ENCODE results near the gene ACADVL. TPM values are rescaled to one million over a fixed set of nuclear protein-coding genes. Genes with fewer than 3 reads are reported as not detected.
A peak's percentile ranks its signal among the peaks of the same experiment; 100 is the strongest.

ACADVL gene
- total and polyA plus RNA-seq, 9 donors, result 251 to 312 (median 282) TPM

DNA sequence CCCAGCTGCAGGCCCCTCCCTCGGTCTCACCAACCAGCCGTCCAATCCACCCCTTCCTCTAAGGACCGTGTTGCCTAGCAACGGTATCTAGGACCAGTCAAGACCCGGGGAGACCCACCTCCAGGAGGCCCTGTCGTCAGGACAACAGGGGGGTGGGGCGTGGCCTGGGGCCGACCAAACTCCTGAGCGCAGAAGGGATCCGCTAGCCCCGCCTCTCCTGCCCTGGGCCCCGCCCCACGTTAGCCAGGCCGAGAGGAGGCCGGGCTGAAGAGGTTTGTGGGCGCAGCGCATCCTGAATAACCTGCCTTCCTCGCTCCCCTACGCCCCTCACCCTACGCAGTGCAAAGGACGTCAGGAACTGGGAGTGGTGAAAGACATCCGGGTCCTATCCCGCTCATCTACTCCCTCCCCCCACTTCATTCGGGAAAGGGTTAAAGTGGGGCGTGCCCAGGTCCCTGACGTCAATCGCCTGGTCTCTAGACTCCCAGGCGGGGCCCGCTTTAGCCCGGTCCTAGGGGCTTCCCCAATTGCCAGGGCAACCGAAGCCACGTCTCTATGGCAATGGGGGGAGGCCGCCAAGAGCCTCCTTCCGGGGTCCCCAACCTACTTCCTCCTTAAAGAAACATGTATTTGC lies 14.8 kb upstream of the ACADVL start:
- H3K9me3 ChIP-seq (replicated peaks; ENCODE audit: control insufficient read depth, low read depth, low read length), result no peaks in the 10 kb centered on the region
- H3K4me1 ChIP-seq (ENCODE audit: control insufficient read depth, insufficient read depth, low read length), result peaks cover 41% of the 10 kb centered on the region
- H3K36me3 ChIP-seq (ENCODE audit: control insufficient read depth, insufficient read depth, low read length), result peaks cover 18% of the 10 kb centered on the region
- WGBS (ENCODE audit: insufficient coverage), result under 1% methylated on average over 28 of the region's 34 CpGs
- peak overlapping the region; percentile 60 for H3K4me3 ChIP-seq (ENCODE audit: low read length)
- DNase-seq, result peak; percentile 96
- no peaks in the 10 kb centered on the region for H3K27me3 ChIP-seq (ENCODE audit: control insufficient read depth, insufficient read depth, low read length)
- H3K27ac ChIP-seq (ENCODE audit: low read length), result peak overlapping the region; percentile 89

DNA sequence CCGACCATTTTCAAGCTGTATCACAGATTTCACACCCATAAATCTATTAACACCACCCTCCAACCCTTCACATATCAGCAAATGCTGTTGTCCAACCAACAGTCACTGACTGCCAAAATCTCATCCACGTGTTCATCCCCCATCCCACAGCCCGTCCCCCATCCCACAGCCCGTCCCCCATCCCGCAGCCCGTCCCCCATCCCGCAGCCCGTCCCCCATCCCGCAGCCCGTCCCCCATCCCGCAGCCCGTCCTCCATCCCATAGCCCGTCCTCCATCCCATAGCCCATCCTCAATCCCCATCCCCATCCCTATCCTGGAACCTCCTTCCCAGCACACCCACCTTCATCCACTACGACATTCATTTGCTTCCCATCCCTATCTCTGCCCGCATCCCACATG lies 14.2 kb upstream of the ACADVL start:
- H3K27me3 ChIP-seq (ENCODE audit: control insufficient read depth, insufficient read depth, low read length), result no peaks in the 10 kb centered on the region
- peaks cover 18% of the 10 kb centered on the region for H3K36me3 ChIP-seq (ENCODE audit: control insufficient read depth, insufficient read depth, low read length)
- peak overlapping the region; percentile 60 for H3K4me3 ChIP-seq (ENCODE audit: low read length)
- DNase-seq, result no peak
- peak overlapping the region; percentile 89 for H3K27ac ChIP-seq (ENCODE audit: low read length)
- peaks cover 41% of the 10 kb centered on the region for H3K4me1 ChIP-seq (ENCODE audit: control insufficient read depth, insufficient read depth, low read length)
- H3K9me3 ChIP-seq (replicated peaks; ENCODE audit: control insufficient read depth, low read depth, low read length), result no peaks in the 10 kb centered on the region
- WGBS (ENCODE audit: insufficient coverage), result 18% methylated on average over 15 of the region's 15 CpGs

DNA sequence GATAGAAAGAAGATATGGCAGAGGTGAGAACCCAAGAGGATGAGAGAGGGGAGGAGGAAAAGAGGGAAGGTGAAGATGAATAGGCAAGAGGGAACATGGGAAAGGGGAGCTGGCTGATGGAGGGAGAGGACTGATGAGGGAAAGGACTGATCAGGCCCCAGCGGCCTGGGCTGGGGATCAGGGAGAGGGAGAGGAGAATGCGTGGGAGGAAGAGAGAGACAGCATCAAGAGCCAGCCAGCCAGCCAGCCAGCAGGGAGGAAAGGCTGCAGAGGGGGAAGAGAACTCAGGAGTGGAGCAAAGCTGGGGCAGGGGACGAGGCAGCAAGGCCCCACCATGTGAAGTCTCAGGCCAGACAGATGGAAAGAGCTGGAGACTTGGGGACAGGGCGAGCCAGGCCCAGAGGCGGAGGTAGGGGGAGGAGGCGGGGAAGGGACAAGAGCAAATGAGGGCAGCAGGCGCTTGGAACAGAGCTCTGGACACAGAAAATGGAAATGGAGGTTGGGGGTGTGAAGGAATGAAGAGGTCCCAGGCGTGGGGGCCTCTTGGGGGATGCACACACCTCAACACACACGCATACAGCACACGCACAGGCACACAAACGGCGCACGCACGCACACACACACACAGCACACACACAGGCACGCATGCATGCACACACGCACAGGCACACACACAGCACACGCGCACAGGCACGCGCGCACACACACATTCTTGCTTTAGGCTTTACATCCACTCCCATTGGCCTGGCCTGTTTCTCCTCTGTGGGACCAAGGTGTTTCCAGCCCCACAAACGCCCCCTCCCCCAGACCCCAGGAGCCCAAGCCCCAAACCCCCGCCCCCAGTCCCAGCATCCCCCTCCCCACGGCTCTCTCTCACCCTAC lies 12.4 kb upstream of the ACADVL start:
- peak; percentile 82 for DNase-seq
- Histone ChIP-seq H3K27ac (ENCODE audit: low read length) (peak overlapping the region; percentile 76), H3K4me1 (ENCODE audit: control insufficient read depth, insufficient read depth, low read length) (peaks cover 46% of the 10 kb centered on the region), H3K27me3 (ENCODE audit: control insufficient read depth, insufficient read depth, low read length) (peaks cover 5% of the 10 kb centered on the region), H3K9me3 (replicated peaks; ENCODE audit: control insufficient read depth, low read depth, low read length) (no peaks in the 10 kb centered on the region), H3K4me3 (ENCODE audit: low read length) (no peak overlapping the region), H3K36me3 (ENCODE audit: control insufficient read depth, insufficient read depth, low read length) (peaks cover 14% of the 10 kb centered on the region)
- WGBS (ENCODE audit: insufficient coverage), result 41% methylated on average over 15 of the region's 24 CpGs

DNA sequence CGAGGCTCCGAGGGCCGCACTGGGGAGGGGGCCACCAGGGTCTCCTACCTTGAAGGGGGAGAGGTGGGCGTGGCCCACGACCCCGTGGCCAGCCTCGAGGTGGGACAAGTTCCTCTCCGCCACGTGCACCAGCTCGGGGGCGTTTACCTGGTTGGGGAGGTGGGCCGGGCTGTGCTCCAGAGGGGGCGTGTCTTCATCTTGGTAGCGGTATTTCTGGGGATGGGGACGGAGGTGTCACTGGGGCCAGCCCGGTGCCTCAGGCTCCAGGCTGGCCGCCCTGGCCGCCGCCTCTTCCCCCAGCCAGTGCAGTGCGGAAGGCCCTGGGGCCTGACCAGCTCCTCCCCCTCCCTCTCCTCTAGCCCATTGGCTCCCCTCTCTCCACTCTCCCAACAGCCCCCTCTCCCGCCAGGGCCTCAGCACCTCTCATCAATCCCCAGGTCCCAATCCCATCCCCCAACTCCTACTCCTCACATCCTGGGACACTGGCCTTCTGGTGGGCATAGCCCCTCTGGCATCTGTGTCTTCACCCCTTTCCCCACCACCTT lies 11.6 kb upstream of the ACADVL start:
- 34% methylated on average over 11 of the region's 21 CpGs for WGBS (ENCODE audit: insufficient coverage)

DNA sequence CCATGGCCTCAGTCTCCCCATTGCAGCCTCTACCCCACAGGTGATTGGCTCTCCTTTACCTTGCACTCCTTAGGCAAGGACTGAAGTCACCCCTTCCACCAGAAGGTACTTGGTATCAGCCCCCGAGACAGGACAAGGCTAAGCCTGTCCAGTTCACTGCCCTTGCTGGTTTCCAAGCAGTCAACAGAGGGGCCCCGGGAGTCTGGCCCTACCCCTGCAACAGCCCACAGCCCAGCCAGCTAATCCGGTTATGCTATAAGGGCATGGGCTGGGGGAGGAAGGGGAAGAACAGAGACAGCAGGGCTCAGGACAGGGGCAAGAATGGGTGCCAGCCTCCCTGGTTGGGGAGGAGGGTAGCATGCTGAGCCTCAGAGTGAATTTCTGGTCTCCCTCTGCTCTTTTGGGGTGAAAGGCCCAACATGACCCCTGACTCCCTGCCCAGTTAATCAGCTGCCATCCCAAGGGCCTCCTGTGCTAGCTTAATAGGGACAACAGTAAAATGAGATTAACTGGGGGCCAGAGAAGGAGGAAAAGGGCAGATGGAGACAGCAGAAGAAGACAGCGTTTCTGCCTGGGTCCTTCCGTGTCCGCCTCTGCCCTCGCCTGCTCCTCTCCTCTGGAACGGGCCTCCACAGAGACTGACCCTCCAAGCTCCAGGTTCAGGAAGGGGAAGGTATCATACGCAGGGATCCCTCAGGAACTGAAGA lies 10.8 kb upstream of the ACADVL start:
- Histone ChIP-seq H3K27me3 (ENCODE audit: control insufficient read depth, insufficient read depth, low read length) (peaks cover 7% of the 10 kb centered on the region), H3K9me3 (replicated peaks; ENCODE audit: control insufficient read depth, low read depth, low read length) (no peaks in the 10 kb centered on the region), H3K4me3 (ENCODE audit: low read length) (no peak overlapping the region), H3K4me1 (ENCODE audit: control insufficient read depth, insufficient read depth, low read length) (peaks cover 53% of the 10 kb centered on the region), H3K36me3 (ENCODE audit: control insufficient read depth, insufficient read depth, low read length) (no peaks in the 10 kb centered on the region), H3K27ac (ENCODE audit: low read length) (no peak overlapping the region)
- 64% methylated on average over 6 of the region's 9 CpGs for WGBS (ENCODE audit: insufficient coverage)
- DNase-seq, result no peak

More for the DNA sequence above, 11.6 kb upstream of the ACADVL start:
- Histone ChIP-seq H3K4me1 (ENCODE audit: control insufficient read depth, insufficient read depth, low read length) (peaks cover 46% of the 10 kb centered on the region), H3K9me3 (replicated peaks; ENCODE audit: control insufficient read depth, low read depth, low read length) (no peaks in the 10 kb centered on the region), H3K27me3 (ENCODE audit: control insufficient read depth, insufficient read depth, low read length) (peaks cover 7% of the 10 kb centered on the region), H3K36me3 (ENCODE audit: control insufficient read depth, insufficient read depth, low read length) (peaks cover 7% of the 10 kb centered on the region), H3K4me3 (ENCODE audit: low read length) (no peak overlapping the region), H3K27ac (ENCODE audit: low read length) (peak overlapping the region; percentile 76)
- no peak for DNase-seq

DNA sequence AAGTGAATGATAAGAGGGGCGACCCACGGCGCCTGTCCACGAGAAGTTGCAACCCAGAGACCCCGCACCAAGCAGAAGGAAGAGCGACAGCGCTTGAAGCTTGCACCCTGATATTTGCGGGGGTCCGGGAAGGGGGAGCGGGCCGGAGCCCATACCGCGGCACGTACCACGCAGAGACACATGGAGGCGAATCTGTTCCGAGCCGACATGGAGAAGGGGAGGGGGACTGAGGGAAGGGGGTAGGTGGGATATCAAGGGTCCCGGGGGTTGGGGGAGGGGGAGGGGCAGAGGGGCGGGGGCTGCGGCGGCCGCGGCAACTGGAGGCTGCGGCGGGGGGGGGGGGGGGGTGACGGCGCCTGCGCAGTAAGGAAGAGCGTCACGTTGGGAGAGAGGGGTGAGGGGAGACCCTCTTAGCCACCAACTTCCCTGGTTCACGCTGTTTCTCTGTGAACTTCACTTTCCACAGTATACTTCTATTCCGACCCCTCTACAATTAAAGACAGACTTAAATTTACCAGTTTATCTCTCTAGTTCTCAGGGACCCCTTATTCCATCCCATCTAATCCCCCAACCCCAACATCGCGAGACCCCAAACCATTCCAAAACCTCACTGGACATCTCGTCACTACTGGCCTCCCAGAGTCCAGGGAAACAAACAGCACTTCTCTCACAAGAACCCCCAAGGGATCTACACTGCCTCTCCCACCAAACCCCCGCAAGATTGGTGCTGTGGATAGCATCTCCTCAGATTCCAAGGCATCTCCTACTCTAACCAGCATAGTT lies 8.1 kb upstream of the ACADVL start:
- Histone ChIP-seq H3K27me3 (ENCODE audit: control insufficient read depth, insufficient read depth, low read length) (peaks cover 7% of the 10 kb centered on the region), H3K36me3 (ENCODE audit: control insufficient read depth, insufficient read depth, low read length) (no peaks in the 10 kb centered on the region), H3K4me1 (ENCODE audit: control insufficient read depth, insufficient read depth, low read length) (peaks cover 58% of the 10 kb centered on the region), H3K27ac (ENCODE audit: low read length) (no peak overlapping the region), H3K9me3 (replicated peaks; ENCODE audit: control insufficient read depth, low read depth, low read length) (no peaks in the 10 kb centered on the region), H3K4me3 (ENCODE audit: low read length) (no peak overlapping the region)
- WGBS (ENCODE audit: insufficient coverage), result 13% methylated on average over 12 of the region's 37 CpGs
- no peak for DNase-seq

DNA sequence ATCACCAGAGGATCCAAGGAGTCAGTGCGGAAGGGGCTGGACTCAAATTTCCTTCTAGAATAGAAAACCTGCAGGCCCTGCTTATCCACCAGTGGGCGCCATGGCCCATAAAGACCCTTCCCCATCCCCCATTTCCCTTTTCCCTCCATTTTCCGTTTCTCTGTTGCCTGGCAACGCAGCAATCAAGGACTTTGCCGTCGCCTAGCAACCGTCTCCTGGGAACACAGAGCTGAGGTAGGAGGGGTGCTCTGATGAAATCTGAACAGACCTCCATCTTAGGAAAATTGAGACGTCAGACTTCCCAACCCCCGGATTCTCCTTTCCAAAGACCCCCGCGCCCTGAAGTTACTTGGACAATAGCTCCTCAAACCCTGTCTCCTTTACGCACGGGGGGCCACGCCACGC lies 5.8 kb upstream of the ACADVL start:
- peaks cover 55% of the 10 kb centered on the region for H3K4me1 ChIP-seq (ENCODE audit: control insufficient read depth, insufficient read depth, low read length)
- H3K27me3 ChIP-seq (ENCODE audit: control insufficient read depth, insufficient read depth, low read length), result peaks cover 7% of the 10 kb centered on the region
- WGBS (ENCODE audit: insufficient coverage), result 2% methylated on average over 9 of the region's 15 CpGs

DNA sequence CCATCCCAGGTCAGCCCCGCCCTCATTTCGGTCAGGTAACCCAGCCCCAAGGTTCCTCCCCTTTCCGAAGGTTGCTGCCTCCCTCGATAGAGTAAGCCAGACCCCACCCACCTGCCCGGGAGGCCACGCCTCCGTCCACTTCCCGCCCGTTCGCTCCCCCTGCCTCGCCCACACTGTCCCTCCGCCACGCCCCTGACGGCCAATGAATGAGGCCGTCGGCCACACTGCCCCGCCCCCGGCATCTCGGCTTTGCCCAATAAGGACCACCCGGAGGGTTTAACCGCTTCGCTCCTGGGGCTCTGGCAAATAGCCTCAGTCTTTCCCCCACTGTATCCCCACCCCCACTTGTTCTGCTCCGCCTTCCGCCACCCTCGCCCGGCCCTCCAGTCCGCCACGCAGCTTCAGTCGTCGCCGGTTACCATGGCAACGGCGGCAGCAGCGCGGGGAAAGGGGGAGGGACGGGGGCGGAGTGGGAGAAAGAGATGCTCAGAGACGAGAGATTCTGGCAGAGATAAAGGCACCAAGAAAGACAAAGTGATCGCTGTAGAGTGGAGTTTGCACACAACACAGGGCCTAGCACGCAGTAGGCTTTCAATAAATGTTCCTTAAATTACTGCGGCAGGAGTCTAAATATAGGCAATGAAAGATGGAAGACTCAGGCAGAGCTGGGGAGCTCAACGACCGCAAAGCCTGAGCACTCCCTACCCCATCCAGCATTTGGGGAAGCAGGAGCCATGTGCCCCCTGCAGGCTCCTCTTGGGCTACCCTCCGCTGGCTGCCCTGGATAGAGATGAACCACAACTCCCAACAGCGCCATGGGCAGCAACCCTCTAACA lies 5.2 kb upstream of the ACADVL start:
- Histone ChIP-seq H3K4me3 (ENCODE audit: low read length) (peak overlapping the region; percentile 62), H3K27ac (ENCODE audit: low read length) (peak overlapping the region; percentile 96), H3K27me3 (ENCODE audit: control insufficient read depth, insufficient read depth, low read length) (peaks cover 7% of the 10 kb centered on the region), H3K36me3 (ENCODE audit: control insufficient read depth, insufficient read depth, low read length) (no peaks in the 10 kb centered on the region), H3K4me1 (ENCODE audit: control insufficient read depth, insufficient read depth, low read length) (peaks cover 61% of the 10 kb centered on the region), H3K9me3 (replicated peaks; ENCODE audit: control insufficient read depth, low read depth, low read length) (no peaks in the 10 kb centered on the region)
- peak; percentile 99 for DNase-seq
- WGBS (ENCODE audit: insufficient coverage), result under 1% methylated on average over 37 of the region's 45 CpGs

More for the DNA sequence above, 5.8 kb upstream of the ACADVL start:
- peak overlapping the region; percentile 96 for H3K27ac ChIP-seq (ENCODE audit: low read length)
- H3K36me3 ChIP-seq (ENCODE audit: control insufficient read depth, insufficient read depth, low read length), result no peaks in the 10 kb centered on the region
- peak overlapping the region; percentile 62 for H3K4me3 ChIP-seq (ENCODE audit: low read length)
- no peaks in the 10 kb centered on the region for H3K9me3 ChIP-seq (replicated peaks; ENCODE audit: control insufficient read depth, low read depth, low read length)
- DNase-seq, result peak; percentile 96

DNA sequence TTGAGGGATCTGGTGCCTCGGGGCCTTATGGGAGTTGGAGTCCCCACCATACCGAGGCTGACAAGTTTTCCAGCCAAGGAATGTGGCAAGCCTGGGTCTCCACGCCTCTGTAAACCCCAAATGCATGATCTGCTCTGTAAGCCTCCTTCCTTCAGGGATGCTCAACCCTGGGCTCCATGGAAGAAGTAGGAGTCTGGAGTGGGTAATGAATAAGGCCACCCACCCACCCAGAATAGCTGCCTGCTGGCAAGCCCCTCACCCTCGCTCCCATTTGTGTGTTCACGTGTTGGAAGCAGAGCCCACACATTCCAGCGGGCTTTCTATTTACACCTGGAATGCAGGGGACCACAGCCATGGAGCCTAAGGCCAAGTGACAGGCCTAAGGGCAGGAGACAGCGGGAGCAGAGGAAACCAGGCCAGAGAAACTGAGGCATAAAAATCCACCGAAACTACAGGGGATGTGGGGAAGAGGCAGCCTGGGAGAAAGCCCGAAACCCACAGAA lies 4.6 kb upstream of the ACADVL start:
- H3K27ac ChIP-seq (ENCODE audit: low read length), result peak overlapping the region; percentile 96
- peaks cover 62% of the 10 kb centered on the region for H3K4me1 ChIP-seq (ENCODE audit: control insufficient read depth, insufficient read depth, low read length)
- peaks cover 7% of the 10 kb centered on the region for H3K27me3 ChIP-seq (ENCODE audit: control insufficient read depth, insufficient read depth, low read length)
- H3K4me3 ChIP-seq (ENCODE audit: low read length), result peak overlapping the region; percentile 62
- 4% methylated on average over 4 of the region's 9 CpGs for WGBS (ENCODE audit: insufficient coverage)
- no peak for DNase-seq
- H3K9me3 ChIP-seq (replicated peaks; ENCODE audit: control insufficient read depth, low read depth, low read length), result no peaks in the 10 kb centered on the region
- H3K36me3 ChIP-seq (ENCODE audit: control insufficient read depth, insufficient read depth, low read length), result no peaks in the 10 kb centered on the region

Measured in muscle of leg (tissue), 11 donors.